ENCODE measurements around the gene PLXNA3.
A peak's percentile ranks its signal among the peaks of the same experiment; 100 is the strongest.

PLXNA3 gene

GRCh38 chrX:154436374-154436982, 21.6 kb upstream of the PLXNA3 start:
- peak; percentile 18 for DNase-seq

GRCh38 chrX:154436983-154437752, 20.9 kb upstream of the PLXNA3 start, which contains the start of gene GDI1:
Gene GDI1, plus strand, starts transcription at chrX:154437154. Its CDS starts 101 bp downstream, at chrX:154437255.
- DNase-seq = peak; percentile 33

- no peak for DNase-seq
Observed at GRCh38 chrX:154437971-154438893, 19.8 kb upstream of the PLXNA3 start.

- DNase-seq = no peak
Observed at GRCh38 chrX:154439841-154440240, 18.2 kb upstream of the PLXNA3 start.

GRCh38 chrX:154440623-154441357, 17.3 kb upstream of the PLXNA3 start:
- DNase-seq = no peak

GRCh38 chrX:154441564-154441963, 16.5 kb upstream of the PLXNA3 start:
- DNase-seq = no peak

DNA sequence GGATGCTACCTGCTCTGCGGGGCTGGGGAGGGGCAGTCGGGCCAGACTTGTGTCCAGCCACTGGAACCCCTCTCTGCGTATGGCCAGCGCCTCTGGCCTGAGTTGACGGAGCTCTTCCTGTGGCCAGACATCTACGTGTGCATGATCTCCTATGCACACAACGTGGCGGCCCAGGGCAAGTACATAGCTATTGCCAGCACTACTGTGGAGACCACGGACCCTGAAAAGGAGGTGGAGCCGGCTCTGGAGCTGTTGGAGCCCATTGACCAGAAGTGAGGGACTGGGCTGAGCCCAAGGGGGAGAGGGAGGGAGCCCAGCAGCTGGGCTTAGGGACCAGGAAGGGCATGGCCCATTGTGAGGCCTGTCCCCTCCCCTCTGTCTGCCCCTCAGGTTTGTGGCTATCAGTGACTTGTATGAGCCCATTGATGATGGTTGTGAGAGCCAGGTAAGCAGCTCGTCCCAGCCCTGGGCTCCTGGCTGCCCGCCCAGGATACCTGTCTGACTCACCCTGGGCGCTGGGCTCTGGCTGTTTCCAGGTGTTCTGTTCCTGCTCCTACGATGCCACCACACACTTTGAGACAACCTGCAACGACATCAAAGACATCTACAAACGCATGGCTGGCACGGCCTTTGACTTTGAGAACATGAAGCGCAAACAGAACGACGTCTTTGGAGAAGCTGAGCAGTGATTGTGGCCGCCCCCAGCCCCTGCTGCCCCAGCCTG, 15.9 kb upstream of the PLXNA3 start:
- DNase-seq = no peak

GRCh38 chrX:154443479-154443910, 14.6 kb upstream of the PLXNA3 start:
- no peak for DNase-seq

GRCh38 chrX:154443992-154444754, 13.9 kb upstream of the PLXNA3 start, which contains the start of gene FAM50A:
Gene FAM50A, plus strand, starts transcription at chrX:154444141. Its CDS starts 95 bp downstream, at chrX:154444236.
- peak; percentile 39 for DNase-seq

- no peak for DNase-seq
Observed at GRCh38 chrX:154444755-154445246, 13.3 kb upstream of the PLXNA3 start.

GRCh38 chrX:154445776-154446175, 12.3 kb upstream of the PLXNA3 start:
- DNase-seq = no peak

- DNase-seq = no peak
Observed at GRCh38 chrX:154446430-154446829, 11.7 kb upstream of the PLXNA3 start.

- no peak for DNase-seq
Observed at GRCh38 chrX:154448484-154448883, 9.6 kb upstream of the PLXNA3 start.

DNA sequence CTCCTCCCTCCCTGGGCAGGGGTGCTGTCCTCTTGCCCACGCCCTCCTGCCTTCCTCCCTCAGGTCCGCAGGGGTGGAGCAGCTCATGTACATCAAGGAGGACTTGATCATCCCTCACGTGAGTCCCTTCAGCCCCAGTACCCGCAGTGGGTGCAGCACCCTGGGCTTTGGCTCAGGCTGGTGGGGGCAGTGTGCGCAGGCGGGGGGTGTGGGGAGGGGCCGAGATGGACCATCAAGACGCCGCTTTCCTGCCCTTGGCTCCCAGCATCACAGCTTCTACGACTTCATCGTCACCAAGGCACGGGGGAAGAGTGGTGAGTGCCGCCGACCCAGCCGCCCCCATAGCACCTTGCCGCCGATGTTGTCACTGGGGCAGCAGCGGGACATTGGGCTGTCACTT, 8.5 kb upstream of the PLXNA3 start:
- DNase-seq = no peak

DNA sequence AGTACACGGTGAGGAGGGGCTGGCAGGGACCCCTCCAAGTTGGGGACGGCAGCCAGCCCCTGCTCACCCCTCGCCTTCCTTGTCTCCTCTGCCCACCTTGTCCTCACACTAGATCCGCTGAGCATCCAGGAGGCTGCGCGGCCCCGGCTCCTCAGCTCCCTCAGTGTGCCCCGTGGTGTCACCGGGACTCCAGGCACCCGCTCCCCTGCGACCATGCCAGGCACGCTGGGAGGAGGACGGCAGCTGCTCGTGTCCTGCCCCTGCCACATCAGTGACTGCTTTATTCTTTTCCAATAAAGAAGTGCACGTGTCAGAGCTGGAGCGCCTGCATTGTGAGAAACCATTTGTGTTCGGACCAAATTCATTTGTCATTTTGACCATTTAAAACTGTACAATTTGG, 7.8 kb upstream of the PLXNA3 start:
- no peak for DNase-seq

DNA sequence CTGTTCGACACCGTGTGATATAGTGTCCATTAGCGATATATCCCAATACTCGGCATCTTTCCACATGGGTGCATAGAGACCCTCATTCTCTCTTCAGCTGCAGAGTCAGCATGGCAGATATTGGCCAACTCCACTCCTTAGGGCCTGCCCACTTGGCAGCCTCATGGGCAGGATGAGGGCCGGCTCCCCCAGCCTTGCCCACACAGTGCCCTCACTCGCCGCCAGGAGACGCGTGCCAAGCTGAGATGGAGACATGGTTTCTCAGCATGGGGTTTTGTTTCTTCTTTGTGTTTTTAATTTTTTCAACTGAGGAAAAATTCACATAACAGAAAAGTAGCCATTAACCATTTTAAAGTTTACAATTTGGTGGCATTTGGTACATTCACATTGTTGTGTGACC, 5.3 kb upstream of the PLXNA3 start:
- DNase-seq = no peak

GRCh38 chrX:154457491-154458115, 478 bp upstream of the PLXNA3 start:
- DNase-seq = peak; percentile 31

- peak; percentile 32 for DNase-seq
Observed at GRCh38 chrX:154458954-154459778, 1.1 kb downstream of the PLXNA3 start.

GRCh38 chrX:154459832-154460231, 1.8 kb downstream of the PLXNA3 start:
- no peak for DNase-seq
